ENCODE data around the gene DTX3. TPM values are rescaled to one million over a fixed set of nuclear protein-coding genes. Genes with fewer than 3 reads are reported as not detected.

DTX3 gene
- total and polyA plus RNA-seq, 2 of the 13 experiments (the other 11 are each of a cell fraction or from before 2014, with no cell fraction given) = 9.0 to 27.2 TPM

DNA sequence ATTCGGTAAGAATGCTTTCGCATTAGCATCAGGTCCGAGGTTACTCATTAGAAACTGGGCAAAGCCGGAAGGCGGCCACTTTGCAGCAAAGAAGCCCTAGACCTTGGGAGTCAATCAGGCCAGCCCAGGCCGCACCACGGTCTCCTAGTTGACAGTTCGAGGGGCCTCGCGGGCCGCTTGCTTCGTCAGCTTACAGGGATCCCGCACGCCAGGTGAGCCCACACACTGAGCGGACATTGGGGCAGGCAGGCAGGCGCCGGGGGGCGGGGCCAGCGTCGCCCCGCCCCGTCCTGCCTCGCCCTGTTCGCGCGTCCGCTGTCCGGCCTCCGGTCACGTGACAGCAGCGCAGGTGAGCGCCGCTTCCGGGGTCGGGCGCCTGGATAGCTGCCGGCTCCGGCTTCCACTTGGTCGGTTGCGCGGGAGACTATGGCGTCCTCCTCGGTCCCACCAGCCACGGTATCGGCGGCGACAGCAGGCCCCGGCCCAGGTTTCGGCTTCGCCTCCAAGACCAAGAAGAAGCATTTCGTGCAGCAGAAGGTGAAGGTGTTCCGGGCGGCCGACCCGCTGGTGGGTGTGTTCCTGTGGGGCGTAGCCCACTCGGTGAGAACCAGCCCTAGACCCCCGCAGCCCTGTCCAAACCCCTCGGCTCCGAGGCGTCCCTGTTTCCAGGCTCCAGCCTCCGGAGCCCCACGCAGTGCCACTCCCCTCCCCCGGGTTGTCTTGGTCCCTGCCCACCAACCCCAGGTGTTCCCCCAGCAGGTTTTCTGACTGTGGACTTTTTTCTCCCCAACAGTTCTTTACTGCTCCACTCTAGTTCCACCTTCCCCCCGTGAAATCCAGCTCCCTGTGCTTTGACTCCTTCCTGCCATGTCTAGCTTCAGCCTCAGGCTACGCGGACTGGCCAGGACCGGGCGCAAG is 13.5 kb upstream of the DTX3 start, which contains the start of gene PIP4K2C (continued):
- TF ChIP-seq, protein P1, sequence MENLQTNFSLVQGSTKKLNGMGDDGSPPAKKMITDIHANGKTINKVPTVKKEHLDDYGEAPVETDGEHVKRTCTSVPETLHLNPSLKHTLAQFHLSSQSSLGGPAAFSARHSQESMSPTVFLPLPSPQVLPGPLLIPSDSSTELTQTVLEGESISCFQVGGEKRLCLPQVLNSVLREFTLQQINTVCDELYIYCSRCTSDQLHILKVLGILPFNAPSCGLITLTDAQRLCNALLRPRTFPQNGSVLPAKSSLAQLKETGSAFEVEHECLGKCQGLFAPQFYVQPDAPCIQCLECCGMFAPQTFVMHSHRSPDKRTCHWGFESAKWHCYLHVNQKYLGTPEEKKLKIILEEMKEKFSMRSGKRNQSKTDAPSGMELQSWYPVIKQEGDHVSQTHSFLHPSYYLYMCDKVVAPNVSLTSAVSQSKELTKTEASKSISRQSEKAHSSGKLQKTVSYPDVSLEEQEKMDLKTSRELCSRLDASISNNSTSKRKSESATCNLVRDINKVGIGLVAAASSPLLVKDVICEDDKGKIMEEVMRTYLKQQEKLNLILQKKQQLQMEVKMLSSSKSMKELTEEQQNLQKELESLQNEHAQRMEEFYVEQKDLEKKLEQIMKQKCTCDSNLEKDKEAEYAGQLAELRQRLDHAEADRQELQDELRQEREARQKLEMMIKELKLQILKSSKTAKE (CRISPR knock-in tag; IDR thresholded peaks at IDR 0.05; ENCODE audit: borderline replicate concordance) = no peak
- TF ChIP-seq, protein P2, sequence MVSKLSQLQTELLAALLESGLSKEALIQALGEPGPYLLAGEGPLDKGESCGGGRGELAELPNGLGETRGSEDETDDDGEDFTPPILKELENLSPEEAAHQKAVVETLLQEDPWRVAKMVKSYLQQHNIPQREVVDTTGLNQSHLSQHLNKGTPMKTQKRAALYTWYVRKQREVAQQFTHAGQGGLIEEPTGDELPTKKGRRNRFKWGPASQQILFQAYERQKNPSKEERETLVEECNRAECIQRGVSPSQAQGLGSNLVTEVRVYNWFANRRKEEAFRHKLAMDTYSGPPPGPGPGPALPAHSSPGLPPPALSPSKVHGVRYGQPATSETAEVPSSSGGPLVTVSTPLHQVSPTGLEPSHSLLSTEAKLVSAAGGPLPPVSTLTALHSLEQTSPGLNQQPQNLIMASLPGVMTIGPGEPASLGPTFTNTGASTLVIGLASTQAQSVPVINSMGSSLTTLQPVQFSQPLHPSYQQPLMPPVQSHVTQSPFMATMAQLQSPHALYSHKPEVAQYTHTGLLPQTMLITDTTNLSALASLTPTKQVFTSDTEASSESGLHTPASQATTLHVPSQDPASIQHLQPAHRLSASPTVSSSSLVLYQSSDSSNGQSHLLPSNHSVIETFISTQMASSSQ (IDR thresholded peaks at IDR 0.05; ENCODE audit: low read depth) = no peak
- TF ChIP-seq, protein P2 (CRISPR knock-in tag; IDR thresholded peaks at IDR 0.05; ENCODE audit: borderline replicate concordance) = 0 out of 2 replicates have a peak, but pooled peaks have one; percentile 30
- no peak for TF ChIP-seq MTF1 (CRISPR knock-in tag; IDR thresholded peaks at IDR 0.05)
- no peak; the same call in 1 of the 2 replicates for TF ChIP-seq ZNF766 (CRISPR knock-in tag; IDR thresholded peaks at IDR 0.05; ENCODE audit: borderline replicate concordance)
- 0 out of 2 replicates have a peak, but pooled peaks have one; percentile 17 for TF ChIP-seq RXRB (CRISPR knock-in tag; IDR thresholded peaks at IDR 0.05; ENCODE audit: borderline replicate concordance)
- TF ChIP-seq, protein P3, sequence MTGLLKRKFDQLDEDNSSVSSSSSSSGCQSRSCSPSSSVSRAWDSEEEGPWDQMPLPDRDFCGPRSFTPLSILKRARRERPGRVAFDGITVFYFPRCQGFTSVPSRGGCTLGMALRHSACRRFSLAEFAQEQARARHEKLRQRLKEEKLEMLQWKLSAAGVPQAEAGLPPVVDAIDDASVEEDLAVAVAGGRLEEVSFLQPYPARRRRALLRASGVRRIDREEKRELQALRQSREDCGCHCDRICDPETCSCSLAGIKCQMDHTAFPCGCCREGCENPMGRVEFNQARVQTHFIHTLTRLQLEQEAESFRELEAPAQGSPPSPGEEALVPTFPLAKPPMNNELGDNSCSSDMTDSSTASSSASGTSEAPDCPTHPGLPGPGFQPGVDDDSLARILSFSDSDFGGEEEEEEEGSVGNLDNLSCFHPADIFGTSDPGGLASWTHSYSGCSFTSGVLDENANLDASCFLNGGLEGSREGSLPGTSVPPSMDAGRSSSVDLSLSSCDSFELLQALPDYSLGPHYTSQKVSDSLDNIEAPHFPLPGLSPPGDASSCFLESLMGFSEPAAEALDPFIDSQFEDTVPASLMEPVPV (CRISPR knock-in tag; IDR thresholded peaks at IDR 0.05) = no peak
- peak; percentile 96 for TF ChIP-seq SAP130 (CRISPR knock-in tag; IDR thresholded peaks at IDR 0.05; ENCODE audit: low read depth)
- TF ChIP-seq ZBTB20 (CRISPR knock-in tag; IDR thresholded peaks at IDR 0.05; ENCODE audit: borderline replicate concordance, low read depth) = 0 out of 2 replicates have a peak, but pooled peaks have one; percentile 45
- TF ChIP-seq ZNF441 (CRISPR knock-in tag; IDR thresholded peaks at IDR 0.05; ENCODE audit: borderline replicate concordance) = 0 out of 2 replicates have a peak, but pooled peaks have one; percentile 44
- TF ChIP-seq, protein P4, sequence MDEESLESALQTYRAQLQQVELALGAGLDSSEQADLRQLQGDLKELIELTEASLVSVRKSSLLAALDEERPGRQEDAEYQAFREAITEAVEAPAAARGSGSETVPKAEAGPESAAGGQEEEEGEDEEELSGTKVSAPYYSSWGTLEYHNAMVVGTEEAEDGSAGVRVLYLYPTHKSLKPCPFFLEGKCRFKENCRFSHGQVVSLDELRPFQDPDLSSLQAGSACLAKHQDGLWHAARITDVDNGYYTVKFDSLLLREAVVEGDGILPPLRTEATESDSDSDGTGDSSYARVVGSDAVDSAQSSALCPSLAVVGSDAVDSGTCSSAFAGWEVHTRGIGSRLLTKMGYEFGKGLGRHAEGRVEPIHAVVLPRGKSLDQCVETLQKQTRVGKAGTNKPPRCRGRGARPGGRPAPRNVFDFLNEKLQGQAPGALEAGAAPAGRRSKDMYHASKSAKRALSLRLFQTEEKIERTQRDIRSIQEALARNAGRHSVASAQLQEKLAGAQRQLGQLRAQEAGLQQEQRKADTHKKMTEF (CRISPR knock-in tag; IDR thresholded peaks at IDR 0.05) = peak; percentile 72
- TF ChIP-seq, protein P5, sequence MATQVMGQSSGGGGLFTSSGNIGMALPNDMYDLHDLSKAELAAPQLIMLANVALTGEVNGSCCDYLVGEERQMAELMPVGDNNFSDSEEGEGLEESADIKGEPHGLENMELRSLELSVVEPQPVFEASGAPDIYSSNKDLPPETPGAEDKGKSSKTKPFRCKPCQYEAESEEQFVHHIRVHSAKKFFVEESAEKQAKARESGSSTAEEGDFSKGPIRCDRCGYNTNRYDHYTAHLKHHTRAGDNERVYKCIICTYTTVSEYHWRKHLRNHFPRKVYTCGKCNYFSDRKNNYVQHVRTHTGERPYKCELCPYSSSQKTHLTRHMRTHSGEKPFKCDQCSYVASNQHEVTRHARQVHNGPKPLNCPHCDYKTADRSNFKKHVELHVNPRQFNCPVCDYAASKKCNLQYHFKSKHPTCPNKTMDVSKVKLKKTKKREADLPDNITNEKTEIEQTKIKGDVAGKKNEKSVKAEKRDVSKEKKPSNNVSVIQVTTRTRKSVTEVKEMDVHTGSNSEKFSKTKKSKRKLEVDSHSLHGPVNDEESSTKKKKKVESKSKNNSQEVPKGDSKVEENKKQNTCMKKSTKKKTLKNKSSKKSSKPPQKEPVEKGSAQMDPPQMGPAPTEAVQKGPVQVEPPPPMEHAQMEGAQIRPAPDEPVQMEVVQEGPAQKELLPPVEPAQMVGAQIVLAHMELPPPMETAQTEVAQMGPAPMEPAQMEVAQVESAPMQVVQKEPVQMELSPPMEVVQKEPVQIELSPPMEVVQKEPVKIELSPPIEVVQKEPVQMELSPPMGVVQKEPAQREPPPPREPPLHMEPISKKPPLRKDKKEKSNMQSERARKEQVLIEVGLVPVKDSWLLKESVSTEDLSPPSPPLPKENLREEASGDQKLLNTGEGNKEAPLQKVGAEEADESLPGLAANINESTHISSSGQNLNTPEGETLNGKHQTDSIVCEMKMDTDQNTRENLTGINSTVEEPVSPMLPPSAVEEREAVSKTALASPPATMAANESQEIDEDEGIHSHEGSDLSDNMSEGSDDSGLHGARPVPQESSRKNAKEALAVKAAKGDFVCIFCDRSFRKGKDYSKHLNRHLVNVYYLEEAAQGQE (IDR thresholded peaks at IDR 0.05; ENCODE audit: borderline replicate concordance in 1 of 2, low read depth in 1 of 2, low read length in 2 of 2) = peak in 1 of 2 experiments; percentile 34; a peak in 1 of 4 replicates
- TF ChIP-seq ZNF235 (CRISPR knock-in tag; IDR thresholded peaks at IDR 0.05; ENCODE audit: borderline replicate concordance) = peak; percentile 87; the same call in 1 of the 2 replicates

All from HepG2 (cell line).